Germinal center (tissue), 1 donor: Measurements from ENCODE around the gene KCNQ4.

ENCODE experiments used
- DNase-seq: peaks from one replicate; pipeline ENCODE4 v3.0.0; 2012; ENCODE audit warnings: mixed read lengths, low spot score

Gene KCNQ4

GRCh38 chr1:40755067-40755466 lies 28.5 kb upstream of the KCNQ4 start:
- DNase-seq, result no peak

GRCh38 chr1:40756523-40756922 lies 27.1 kb upstream of the KCNQ4 start:
- DNase-seq, result no peak

- DNase-seq, result no peak
Observed at GRCh38 chr1:40757084-40757483, 26.5 kb upstream of the KCNQ4 start.

DNA sequence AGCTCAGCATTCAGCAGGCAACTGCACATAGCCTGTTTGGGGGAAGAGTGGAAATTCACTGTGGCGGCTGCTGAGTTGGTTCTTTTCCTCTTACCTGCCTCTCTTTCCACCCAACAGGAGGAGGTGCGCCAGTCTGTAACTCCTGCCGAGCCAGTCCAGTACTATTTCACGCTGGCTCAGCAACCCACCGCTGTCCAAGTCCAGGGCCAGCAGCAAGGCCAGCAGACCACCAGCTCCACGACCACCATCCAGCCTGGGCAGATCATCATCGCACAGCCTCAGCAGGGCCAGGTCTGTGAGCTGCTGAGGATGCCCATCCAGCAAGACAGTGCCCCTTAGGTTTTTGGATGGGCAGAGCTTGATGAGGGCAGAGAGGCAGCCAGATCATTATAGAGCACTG lies 25.6 kb upstream of the KCNQ4 start:
- no peak for DNase-seq

DNA sequence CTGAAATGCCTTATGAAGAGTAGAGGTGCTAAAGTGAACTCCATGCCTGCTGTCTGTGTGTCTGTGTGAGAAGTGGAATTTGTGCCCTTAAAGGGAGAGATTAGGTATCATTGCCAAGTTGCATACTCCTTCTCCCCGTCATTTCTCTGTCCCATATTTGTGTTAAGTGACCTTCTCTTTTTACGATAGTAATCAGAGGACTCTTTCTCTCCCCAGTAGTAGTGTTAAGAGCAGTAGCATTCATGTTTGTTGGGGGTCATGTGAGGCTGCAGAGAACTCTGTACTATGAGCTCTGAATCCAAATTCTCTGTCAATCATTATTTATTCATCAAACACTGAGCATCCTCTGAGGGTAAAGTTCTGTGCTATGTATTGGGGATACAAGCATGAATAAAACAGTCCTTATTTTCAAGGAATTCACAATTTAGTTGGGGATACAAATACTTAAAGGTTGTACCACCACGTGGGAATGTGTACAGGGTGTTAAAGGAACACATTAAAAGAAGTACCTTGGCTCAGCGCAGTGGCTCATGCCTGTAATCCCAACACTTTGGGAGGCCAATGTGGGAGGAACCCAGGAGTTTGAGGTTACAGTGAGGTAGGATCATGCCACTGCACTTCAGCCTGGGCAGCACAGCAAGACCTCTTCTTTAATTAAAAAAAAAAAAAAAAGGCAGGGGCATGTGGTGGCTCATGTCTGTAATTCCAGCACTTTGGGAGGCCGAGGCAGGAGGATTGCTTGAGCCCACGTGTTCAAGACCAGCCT lies 24.8 kb upstream of the KCNQ4 start:
- no peak for DNase-seq

DNA sequence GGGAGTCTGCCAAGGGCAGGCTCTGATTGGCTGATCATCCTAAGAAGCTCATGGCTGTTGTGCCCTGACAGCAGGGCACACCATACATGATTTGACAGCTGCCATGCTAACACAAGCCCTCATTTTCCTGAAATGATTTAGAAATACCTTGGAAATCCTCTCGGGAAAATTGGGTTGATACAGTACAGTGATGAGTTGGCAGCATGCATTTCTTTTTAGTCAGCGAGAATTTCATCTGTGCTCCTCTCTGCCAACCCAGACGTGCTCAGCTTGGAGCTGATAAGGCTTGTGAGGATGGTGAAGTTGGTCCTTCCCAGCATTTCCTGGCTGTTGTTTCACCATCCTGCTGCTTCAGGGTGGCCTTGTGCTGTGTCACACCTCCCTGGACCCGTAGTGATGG lies 22.6 kb upstream of the KCNQ4 start:
- DNase-seq, result no peak

DNA sequence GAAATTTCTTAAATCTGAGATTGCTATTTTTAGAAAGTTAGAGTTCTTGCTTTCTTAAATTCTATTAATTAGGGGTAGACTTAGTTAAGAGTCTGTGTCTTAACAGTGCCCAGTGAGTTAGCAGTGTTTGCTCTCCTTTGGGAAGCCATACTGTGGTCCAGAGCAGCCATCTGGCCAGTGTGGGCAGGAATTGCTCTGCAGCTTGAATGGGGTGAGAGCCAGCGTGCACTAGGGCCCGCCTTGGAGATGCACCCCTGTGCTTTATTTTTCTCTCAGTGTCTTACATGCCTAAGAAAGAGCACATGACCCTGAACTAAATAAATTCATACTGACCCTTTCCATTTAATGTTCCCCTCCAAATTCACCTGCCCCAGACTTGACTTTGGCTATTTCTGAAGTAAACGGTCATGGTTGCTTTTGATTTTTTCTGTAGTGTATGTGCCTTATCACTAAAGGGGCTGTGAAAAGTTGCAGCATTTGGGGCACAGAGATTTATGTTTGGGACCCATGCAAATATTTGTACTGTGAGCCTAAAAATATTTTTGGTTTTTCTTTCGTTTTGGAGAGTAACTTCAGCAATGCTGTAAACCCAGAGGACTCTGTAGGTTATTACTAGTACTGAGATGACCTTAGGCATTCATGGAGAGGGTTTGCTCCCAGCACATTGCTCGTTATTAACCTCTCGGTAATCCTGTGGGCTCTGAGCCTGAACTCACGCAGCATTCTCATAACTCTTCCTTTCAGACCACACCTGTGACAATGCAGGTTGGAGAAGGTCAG lies 21.3 kb upstream of the KCNQ4 start:
- DNase-seq, result peak; percentile 48

DNA sequence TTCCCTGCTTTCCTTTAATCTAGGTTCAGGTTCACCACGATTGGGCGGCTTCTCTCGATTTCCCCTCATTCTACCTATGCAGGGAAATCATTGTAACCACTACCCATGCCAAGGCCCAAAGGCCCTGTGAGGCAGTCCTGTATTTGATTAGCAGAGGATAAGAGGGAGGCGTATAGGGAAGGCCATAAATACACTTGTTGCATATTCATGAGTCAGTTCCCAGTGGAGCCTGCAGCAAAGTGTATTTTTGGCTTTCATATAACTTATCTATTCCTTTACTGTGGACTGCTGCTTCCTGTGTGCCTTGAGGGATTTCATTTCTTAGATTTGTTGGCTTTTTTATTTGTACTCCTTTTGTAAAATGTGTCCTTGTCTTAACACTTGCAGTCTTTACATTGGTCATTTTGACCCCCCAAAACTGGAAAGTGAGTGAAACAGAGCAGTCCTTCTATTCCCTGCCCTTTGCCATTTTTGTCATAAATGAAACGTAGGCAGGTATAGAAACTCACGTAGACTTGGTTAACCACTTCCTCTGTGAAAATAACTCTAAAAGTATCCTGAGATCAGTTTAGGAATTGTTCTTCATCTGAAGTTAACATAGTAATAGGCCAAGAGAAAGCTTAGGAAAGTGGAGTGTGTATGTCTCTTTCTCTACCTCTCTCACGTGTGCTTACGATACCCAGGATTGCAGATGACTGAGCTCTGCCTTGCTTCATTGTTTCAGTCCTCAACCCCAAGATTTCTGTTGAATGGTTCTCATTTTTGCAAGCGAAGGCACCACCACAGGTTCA lies 19.6 kb upstream of the KCNQ4 start:
- DNase-seq, result no peak

GRCh38 chr1:40764981-40765380 lies 18.6 kb upstream of the KCNQ4 start:
- no peak for DNase-seq

DNA sequence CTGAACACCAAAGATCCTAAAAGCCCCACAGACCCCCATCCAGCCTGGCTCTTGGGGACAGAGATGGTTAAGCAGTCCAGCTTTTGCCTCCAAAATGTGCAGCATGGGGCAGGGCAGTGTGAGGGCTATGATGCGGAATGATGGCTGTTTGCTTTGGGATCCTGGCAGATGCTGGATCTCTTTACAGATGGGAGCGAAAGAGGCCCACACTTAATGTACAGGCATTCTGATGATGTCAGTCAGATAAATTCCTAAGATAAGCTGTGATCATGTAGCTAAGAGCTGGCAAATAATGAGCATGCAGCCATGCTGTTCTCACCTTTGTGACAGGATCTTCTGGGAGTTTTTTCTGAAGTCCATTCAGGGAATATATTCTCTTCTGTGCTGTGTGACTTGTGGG lies 17.6 kb upstream of the KCNQ4 start:
- no peak for DNase-seq

DNA sequence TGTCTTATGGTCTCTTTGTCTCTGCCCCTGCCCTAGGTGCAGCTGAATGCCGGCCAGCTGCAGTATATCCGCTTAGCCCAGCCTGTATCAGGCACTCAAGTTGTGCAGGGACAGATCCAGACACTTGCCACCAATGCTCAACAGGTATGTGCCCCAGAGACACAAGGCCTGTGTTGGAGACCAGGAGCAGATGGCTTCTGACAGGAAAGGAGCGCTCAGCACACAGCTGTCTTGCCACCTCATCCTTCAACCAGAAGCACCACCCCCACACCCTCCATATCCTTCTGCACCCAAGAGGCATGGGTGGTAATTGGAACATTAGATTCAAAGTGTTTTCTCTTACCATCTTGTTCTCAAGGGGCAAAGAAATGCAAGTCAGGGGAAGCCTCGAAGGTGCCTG lies 17.0 kb upstream of the KCNQ4 start:
- DNase-seq, result no peak

- DNase-seq, result no peak
Observed at GRCh38 chr1:40768146-40768990, 15.2 kb upstream of the KCNQ4 start.

DNA sequence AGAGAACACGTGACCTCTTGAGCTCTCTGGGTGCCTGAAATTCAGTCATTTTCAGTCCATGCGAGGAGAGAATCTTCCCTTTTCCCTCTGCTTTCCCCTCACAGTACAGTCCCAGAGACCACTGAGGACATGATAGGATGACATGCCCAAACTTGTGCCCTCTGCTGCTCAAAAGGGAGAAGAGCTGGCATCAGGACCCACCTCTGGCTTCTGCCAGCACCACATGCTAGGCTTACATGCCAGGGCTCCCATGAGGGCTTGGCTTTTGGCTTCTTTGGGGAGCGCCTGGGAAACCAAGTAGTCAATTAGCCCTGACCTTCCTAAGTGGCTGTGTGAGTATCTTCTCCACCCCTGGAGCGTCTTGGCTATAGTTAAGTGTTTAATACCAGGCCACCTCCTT lies 13.8 kb upstream of the KCNQ4 start:
- no peak for DNase-seq

- no peak for DNase-seq
Observed at GRCh38 chr1:40770296-40771070, 13.1 kb upstream of the KCNQ4 start.

GRCh38 chr1:40772146-40772955 lies 11.2 kb upstream of the KCNQ4 start:
- no peak for DNase-seq

GRCh38 chr1:40773748-40774265 lies 9.8 kb upstream of the KCNQ4 start:
- no peak for DNase-seq

GRCh38 chr1:40774266-40774998 lies 9.2 kb upstream of the KCNQ4 start:
- no peak for DNase-seq

DNA sequence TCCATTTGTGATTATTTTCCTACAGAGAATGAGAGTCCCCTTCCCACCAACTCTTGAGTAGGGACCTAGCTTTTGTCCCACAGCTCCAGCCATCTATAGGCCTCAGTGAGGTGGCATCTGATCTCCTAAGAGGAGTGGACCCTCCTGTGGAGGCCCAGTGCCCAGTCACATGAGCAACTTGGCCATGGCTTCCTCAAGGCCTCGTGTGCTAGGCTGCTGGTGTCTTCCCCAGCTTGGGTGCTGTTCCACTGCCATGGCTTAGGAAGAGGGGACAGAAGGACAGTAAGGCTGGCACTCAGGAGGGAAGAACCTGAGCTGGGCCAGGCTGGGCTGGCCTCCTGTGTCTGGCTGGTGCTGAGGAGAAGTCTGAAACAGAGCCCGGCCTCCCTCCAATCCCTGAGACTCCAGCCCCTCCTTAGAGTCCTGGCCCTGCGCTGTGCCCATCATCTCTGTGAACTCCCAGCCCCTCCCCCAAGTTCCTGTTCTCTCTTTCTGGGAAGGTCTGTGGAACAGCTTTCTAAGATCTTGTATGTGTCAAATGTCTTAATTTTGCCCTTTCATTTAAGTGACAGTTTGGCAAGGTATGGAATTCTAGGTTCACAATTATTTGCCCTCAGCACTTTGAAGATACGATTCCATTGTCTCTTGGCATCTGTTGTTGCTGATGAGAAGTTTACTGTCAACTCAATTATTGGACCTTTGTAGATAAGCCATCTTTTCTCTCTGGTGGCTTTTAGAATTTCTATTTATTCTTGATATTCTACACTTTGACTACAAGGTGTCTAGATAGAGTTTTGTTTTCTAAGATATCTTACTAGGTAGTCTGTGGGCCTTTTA lies 7.1 kb upstream of the KCNQ4 start:
- no peak for DNase-seq
